ENCODE measurements around the gene ISG20.

Gene ISG20

DNA sequence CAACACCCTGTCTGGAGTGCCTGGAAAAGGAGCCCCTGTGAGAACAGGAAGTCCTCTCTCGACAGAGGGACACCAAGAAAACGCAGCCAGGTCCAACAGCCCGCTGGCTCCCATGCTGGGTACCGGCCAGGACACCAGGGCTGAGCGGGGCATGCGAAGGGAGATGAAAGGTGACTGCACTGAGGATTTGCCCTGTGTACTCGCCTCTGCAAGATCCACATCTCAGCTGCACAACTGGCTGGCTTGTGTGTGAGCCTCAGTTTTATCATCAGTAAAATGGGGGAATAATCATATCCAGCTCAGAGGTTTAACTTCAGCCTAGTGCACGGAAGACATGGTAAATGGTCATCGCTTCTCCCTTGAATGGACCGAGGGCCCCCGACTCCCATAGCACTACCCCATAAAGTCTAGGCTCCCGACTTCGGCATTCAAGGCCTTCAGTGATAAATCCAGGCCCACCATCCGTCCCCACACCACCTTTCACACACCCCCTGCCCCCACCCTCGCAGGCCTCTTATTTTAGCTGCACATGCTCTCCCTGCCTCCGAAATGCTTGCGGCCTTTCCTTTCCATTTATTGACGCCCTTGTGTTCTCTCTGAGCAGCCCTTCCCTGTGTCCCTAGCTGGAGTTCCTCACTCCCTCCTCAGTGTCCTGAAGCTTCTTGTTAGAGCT lies 15.8 kb downstream of the ISG20 start:
- DNase-seq (ENCODE audit: low read depth), result no peak

DNA sequence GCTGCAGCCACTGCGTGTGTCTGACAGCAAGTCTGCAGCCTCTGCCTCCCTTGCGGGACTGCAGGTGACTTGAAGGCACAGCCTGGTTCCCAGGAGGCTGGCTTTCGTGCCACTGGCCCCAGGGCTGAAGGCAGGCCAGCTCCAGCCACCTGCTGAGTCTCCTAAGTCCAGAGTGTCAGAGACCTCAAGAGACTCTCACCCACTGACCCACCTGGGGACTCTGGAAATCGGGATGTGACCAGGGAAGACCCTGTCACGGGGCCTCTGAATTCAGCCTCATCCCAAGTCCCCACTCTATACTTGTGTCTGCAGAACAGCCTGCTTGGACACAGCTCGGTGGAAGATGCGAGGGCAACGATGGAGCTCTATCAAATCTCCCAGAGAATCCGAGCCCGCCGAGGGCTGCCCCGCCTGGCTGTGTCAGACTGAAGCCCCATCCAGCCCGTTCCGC lies 16.3 kb downstream of the ISG20 start:
- DNase-seq (ENCODE audit: low read depth), result no peak

DNA sequence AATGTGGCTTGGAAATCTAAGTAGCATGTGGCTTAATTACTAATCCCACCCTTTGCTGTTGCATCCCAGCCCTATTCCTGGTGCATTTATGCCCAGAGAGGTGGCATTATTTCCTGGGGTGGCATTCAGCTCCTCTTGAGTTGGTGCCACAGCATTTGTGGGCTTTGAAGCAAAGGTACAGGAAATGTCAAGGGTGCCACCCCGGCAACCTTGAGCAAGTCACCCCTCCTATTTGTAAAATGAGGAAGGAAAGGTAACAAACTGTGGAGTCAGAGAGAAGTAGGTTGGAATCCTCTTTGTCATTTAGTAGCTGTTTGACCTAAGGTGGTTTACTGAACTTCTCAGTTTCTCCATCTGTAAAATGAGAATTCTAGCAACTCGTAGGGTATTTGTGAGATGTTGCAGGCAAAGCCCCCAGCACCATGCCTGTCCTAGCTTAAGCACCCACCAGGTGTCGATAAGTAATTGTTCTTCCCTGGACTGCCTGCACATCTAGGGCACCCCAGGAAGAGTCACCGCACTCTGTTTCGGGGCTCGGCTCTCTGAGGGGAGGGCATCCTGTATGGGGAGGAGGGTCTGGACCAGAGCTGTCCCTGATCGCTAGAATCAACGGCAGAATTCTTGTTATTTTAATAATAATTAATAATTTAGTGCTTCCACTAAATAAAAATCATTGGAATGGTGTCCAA lies 17.1 kb downstream of the ISG20 start:
- no peak for DNase-seq (ENCODE audit: low read depth)

DNA sequence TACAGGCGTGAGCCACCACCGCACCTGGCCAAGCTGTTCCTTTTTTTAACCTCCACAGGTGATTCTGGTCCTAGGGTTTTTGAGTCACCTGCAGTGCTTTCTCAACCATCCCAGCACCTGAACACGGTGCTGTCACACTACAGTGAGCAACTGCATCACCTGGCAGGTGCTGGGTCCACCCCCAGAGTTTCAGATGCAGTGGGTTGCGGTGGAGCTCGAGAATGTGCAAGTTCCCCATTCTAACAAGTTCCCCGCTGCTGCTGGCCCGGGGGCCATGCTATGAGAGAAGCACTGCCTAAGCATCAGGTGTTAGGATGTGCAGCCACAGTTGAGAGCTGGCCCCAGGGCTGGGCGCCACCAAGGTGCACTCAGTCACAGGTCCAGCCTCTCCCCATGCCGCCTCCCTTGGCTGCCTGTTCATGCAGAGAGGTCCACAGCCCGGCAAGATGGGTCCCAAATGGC lies 18.0 kb downstream of the ISG20 start:
- no peak for DNase-seq (ENCODE audit: low read depth)

DNA sequence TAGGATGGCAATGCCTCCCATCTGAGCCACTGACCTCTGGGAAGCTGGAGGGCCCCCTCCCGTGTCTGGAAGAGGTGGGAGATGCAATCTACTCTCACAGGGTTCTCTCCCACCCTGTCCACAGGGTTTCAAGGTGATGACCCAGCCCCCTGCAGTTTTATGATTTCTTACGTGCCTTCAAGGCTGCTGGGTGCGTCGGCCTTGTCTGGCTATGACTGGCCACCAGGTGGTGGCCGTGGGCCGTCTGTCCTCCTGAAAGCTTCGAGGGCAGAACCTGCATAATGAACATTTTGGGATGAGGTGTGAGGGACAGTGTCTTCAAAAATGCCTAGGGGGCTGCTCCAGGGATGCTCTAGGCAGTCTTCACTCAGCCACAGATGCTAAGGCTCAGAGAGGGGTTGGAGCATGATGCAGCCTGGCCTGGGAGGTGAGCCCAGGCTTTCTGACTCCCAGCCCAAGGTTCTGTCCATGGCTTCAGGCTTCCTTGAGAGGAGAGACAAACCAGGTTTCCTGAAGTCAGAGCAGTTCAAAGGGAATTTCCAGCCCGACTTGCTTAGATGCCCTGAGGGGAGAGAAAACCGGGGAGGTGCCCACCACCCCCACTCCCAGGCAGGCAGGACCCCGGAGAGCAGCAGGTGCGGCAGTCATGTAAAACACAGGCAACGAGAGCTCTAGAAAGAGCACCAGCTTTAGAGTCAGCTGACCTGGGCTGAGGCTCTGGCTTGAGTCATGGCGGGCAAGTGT lies 18.7 kb downstream of the ISG20 start:
- peak; percentile 62 for DNase-seq (ENCODE audit: low read depth)

DNA sequence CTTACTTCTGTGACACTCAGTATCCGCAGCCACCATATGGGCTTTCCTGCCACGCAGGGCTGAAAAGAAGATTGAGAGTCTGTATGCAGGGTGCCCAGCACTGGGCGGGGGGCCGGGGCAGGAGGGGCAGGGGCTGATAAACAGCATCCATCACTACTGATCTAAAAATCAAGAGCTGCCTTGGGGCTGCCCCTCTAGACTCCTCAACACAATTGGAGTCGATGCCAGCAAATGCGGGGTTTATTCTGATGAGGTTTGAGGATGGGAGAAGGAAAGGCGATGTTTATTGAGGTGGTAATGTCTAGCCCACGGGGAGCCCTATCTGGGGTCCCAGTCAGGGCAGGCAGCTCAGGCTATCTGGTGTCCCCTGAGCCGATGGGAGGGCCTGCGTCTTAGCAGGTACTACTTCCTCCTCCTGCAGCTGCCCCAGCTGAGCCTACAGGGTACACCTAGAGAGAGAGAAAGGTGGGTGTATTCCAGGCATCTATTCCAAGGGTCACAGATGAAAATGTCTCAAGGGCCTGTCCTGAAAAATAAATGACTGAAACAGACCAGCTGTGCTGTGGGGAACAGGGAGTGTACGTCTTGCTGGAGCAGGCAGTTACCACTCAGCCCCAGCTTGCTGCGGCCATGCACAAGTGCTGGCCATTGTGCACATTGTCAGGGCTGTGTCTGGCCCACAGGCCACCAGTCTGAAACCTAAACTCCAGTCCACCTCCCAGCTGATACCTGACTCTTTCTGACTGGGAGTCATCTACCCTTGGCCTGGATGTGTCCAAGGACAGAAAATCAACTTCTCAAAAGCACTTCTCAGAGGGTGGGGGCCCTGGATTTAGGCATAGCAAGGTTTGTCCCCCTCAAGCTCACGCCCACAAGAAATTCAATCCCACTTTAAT lies 19.5 kb downstream of the ISG20 start:
- no peak for DNase-seq (ENCODE audit: low read depth)

DNA sequence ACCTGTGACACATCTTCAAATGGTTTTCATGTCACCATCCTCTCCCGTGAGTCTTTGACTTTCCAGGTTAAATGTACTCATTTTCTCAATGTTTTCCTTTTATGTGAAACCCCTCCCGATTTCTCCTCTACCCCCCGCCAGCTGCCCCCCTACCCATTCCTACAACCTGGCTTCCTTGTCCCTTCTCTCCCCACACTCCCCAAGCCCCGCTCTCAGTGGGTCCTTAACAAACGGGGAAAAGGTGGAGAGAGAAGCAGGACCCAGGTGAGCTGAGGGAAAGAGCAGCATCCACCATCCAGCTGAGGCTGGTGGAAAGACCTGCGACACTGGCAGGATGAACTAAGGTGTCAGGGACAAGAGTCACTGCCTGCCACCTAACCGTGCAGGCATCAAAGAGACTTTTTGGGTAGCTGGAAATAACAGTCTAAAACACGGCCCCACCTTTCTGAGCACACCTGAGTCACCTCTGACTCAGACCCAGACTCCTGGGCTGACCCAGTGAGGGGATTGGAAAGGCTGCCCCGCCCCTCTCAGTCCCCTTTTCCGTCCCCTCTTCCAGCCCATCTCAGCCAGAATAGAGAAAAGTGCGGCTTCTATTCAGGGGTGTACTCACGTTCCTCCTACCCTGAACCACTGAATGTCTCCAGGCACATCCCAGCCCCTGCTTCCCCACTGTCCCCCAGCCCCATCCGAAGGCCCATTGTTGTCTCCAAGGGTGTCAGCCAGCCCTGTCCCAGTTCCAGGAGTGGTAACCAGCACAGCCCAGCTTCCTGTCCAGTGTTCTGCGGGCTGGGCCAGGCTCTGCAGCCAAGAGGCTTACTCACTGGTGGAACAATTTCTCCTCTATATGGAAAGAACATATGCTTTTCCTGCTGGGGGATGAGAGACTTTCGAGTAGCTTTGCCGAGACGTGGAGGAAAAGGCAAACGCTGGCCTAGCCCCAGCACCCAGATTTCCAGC lies 20.4 kb downstream of the ISG20 start:
- peak; percentile 48 for DNase-seq (ENCODE audit: low read depth)

DNA sequence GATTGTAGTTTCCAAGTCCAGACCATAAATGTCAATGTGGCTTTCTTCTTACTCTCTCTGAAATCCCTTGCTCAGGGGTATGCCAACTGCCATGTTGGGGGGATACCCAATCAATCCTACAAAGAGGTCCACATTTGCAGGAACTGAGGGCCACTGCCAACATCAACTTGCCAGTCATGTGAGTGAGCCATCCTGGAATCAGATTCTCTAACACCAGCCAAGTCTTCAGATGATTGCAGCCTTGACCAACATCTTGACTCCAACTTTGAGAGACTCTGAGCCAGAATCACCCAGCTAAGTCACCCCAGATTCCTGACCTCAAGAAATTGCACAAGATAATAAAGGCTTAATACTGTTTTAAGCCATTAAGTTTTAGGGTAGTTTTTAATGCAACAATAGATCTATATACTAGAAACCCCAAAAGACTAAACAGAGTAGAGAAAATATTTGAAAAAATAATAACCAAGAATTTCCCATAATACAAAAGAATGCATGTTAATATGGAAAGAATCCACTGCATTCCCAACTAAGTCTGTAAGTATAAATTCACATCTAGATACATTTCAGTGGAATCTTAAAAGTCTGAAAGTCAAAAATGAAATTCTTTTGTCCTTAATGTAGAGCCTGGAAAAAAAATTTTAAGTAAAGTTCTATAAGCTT lies 22.4 kb downstream of the ISG20 start:
- DNase-seq (ENCODE audit: low read depth), result no peak

DNA sequence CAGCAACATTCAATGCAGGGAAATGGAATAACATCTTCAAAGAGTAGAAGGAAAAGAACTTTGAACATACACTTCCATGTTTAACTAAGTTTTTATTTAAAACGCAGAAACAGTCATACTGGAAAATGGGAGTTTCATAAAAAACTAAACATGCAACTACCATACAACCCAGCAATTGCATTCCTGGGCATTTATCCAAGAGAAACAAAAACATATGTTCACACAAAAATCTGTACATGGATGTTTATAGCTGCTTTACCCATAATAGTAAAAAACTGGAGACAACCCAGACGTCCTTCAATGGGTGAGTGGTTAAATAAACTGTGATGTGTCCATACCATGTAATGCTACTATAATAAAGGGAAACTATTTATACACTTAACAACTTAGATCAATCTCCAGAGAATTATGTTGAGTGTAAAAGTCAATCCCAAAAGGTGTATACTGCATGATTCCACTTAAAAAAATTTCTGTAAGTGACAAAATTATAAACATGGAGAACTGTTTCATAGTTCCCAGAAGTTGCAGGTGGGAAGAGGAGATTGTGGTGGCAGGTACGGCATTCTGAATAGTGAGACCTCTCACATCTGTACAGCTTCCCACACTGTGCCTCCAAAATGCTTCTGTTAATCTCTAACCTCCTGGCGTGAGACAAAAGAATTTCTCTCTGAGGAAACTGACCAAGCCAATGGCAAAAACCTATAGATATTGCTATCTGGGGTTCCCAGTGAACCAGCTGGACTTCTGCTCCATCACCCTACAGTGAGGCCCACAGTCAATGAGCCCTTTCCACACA lies 23.1 kb downstream of the ISG20 start:
- no peak for DNase-seq (ENCODE audit: low read depth)

DNA sequence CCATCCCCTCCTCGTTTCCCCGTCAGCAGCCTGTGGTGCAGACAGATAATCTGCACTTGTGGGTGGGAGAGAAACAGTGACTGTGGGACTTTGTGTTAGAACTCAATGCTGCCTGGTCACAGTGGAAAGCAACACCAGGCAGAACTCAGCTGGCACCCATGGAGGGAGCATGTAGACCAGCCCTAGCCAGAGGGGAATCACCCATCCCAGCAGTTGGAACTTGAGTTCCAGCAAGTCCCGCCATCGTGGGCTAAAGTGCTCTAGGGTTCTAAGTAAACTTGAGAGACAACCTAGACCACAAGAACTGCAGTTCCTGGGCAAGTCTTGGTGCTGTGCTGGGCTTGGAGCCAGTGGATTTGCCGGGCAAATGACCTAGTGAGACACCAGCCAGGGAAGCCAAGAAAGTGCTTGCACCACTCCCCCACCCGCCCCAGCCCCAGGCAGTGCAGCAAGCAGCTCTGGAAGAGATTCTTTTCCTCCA lies 24.4 kb downstream of the ISG20 start:
- DNase-seq (ENCODE audit: low read depth), result no peak

DNA sequence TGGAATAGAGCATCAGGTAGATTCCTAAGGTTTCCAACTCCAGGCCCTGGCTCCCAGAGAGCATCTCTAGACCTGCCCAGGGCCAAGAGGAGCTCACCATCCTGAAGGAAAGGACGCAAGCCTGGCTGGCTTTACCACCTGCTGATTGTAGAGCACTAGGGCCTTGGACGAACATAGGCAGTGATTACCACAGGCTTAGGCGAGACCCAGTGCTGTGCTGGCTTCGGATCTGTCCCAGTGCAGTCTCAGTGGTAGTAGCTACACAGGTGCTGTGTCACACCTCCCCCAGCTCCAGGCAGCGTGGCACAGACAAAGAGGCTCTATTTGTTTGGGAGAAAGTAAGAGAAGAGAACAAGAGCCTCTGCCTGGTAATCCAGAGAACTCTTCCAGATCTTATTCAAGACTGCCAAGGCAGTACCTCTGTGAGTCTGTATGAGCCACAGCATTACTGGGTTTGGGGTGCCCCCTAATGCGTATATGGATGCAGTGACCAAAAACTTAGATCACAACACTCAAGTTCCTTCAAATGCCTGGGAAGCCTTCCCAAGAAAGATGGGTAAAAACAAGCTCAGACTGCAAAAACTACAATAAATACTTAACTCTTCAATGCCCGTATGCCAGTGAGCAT lies 25.4 kb downstream of the ISG20 start:
- peak; percentile 41 for DNase-seq (ENCODE audit: low read depth)

DNA sequence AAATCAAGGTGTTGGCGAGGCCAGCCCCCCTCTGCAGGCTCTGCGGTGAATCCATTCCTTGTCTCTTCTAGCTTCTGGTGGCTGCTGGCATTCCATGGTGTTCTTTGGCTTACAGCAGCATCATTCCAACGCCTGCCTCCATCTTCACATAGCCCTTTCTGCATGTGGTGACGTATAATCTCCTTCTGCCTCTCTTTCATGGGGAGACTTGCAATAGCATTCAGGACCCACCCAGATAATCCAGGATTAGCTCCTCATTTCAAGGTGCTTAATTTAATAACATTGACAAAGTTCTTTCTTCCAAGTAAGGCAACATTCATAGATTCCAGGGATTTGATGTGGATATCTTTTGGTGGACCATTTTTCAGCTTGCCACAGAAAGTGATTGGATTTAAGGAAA lies 35.8 kb downstream of the ISG20 start:
- no peak for DNase-seq (ENCODE audit: low read depth)

DNA sequence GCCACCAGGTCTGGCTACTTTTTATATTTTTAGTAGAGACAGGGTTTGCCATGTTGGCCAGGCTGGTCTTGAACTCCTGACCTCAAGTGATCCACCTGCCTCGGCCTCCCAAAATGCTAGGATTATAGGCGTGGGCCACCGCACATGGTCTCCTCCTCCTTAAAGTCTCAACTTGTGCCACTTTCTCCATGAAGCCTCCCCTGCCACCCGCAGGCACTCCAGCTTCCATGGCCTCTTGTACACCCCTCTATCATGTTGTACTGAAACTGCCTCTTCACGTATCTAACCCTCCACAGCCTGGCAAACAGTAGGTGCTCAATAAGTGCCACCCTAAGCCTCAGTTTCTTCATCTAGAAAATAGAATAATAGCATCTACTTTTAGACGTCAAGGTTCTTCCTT lies 39.9 kb downstream of the ISG20 start:
- no peak for DNase-seq (ENCODE audit: low read depth)

DNA sequence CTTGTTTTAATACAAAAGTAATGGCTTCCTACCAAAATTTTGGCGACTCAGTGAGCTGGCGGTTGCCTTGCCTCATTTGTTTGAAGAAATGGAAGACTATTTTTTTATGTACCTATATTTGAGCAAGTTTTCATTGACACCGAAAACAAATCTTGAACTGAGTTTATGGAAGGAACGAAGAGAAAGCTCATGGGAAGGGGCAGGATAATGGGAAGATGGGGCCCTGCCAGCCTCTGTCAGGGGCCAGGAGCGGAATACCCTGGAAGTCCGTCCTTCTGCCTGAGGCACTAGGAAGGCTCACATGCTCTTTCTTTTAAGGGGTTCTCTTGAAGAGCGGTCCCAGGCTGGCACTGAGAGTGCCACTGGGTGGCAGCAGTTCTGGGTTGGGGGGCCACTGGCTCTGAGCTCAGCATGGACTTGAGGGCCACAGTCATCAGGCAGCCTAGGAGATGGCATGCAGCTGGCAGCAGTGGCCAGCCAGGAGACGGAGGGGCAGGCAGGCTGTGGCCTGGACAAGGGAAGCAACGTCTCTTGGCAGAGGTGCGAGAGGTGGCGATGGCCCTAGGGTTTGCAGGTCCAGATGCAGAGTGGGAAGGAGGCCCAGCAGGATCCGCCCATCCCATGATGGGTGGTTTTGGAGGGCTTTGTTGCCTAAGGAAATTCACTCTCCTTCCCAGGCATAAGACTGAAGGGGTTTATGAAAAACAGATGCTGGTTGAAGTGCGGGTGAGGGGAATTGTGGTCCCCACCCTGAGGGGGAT lies 41.6 kb downstream of the ISG20 start:
- DNase-seq (ENCODE audit: low read depth), result no peak

DNA sequence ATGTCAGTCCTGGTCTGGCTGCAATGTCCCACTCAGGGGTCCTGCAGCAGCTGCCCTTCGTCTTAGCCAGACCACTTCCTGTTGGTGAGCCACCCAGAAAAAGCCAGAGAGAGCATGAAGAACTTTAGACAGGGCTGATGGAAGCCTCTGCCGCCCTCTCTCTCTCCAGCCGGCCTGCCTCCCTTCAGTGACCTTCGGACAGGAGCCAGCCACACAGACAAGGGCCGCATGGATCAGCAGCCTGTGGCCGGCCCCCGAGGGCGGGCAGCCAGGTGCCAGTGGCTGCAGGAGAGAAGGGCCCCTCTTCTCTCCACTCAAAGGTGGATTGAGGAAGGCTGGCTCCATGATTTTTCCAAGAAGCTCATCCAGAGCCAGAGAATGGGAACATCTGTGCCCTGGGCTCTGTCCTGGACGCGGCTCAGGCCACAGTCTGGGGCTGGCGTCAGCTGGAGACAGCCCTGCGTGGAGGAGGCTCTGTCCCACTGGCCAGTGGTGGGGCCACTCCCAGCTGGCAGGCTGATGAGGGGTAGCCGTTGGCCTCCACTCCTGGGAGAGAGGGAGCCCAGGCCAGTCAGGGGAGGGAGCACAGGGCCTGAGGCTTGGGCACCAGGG lies 42.9 kb downstream of the ISG20 start:
- no peak for DNase-seq (ENCODE audit: low read depth)

DNA sequence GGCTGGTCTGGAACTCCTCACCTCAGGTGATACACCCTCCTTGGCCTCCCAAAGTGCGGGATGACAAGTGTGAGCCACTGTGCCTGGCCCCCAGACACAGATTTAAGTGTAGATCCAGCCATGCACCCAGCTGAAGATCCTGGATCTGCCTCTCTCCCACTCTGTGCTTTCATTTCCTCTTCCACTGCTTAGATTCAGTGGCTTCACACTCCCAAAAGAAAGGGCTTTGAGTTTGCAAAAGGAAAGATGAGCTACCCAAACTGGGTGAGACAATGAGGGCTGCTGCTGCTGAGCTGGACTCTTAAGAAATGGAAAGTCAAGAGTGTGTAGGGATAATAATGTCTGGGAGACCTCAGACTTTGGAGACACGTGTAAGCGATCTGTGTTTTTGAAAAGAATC lies 45.5 kb downstream of the ISG20 start:
- no peak for DNase-seq (ENCODE audit: low read depth)

DNA sequence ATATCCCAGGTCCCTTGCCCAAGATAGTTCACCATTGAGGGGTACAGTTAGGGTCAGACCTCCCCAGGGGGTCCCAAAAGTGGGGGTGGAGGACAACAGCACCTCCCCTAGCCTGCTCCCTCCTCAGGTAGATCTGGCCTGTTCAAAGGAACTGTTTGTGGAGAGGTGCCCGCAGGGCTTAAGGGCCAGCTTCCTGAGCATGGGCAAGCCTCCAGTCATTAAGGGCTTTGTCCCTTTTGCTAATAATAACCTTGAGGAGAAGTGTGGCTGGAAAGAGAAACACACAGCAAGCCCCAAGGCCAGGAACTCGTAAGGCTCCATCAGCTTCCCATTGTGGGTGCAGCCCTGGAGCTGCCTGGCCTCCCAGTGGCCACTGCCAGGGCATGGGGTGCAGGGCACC lies 47.4 kb downstream of the ISG20 start:
- DNase-seq (ENCODE audit: low read depth), result no peak
